Tibial nerve (tissue), 3 donors: ENCODE data around the gene ADO.

Experiments
- CTCF ChIP-seq, 5 experiments: fragments of 200-600 bp in 3 of 5; fragments of 450-650 bp in 2 of 5; sonication (generic) in 3 of 5; IDR thresholded peaks; one replicate each; pipeline ENCODE4 v1.5.1; 2016 to 2019; ENCODE audit warnings: antibody characterized with exemption in 5 of 5, mild to moderate bottlenecking in 3 of 5, moderate library complexity in 2 of 5
- POLR2A ChIP-seq, 2 donors: fragments of 450-650 bp; IDR thresholded peaks; one replicate each; pipeline ENCODE4 v1.6.1; 2017; ENCODE audit warnings: antibody characterized with exemption in 2 of 2, mild to moderate bottlenecking in 2 of 2, moderate library complexity in 2 of 2

- TF ChIP-seq CTCF (IDR thresholded peaks at IDR 0.05), result no peak
- no peak for TF ChIP-seq POLR2A (IDR thresholded peaks at IDR 0.05)
These were observed 41.4 kb upstream of the ADO start for GRCh38 chr10:62763155-62763554.
